Trophoblast cell (in vitro differentiated cells and primary cell): ENCODE data around the gene ERFL.

Experiments used
- DNase-seq, 2 donors: peaks; one replicate each; pipeline ENCODE4 v3.0.0-alpha.2; 2016
- H2AFZ ChIP-seq: 2 replicates; pipeline ENCODE4 v1.6.1; 2013; ENCODE audit warnings: low read length, moderate library complexity, mild to moderate bottlenecking; ENCODE audit not compliant: insufficient read depth, poor library complexity
- H2AK5ac ChIP-seq: 2 replicates; pipeline ENCODE4 v1.6.1; 2013; ENCODE audit warnings: mild to moderate bottlenecking, low read length
- H2BK120ac ChIP-seq: 2 replicates; pipeline ENCODE4 v1.6.1; 2013; ENCODE audit warnings: low read length, mild to moderate bottlenecking, moderate library complexity; ENCODE audit not compliant: insufficient read depth, poor library complexity
- H2BK12ac ChIP-seq: 2 replicates; pipeline ENCODE4 v1.6.1; 2013; ENCODE audit warnings: mild to moderate bottlenecking, low read length, moderate library complexity
- H2BK5ac ChIP-seq: 2 replicates; pipeline ENCODE4 v1.6.1; 2013; ENCODE audit warnings: low read length, low read depth, moderate library complexity, mild to moderate bottlenecking; ENCODE audit not compliant: poor library complexity
- H3K14ac ChIP-seq: 2 replicates; pipeline ENCODE4 v1.6.1; 2013; ENCODE audit warnings: mild to moderate bottlenecking, low read length
- H3K18ac ChIP-seq: 2 replicates; pipeline ENCODE4 v1.6.1; 2013; ENCODE audit warnings: mild to moderate bottlenecking, low read length
- H3K23ac ChIP-seq: 2 replicates; pipeline ENCODE4 v1.6.1; 2013; ENCODE audit warnings: low read length
- H3K27ac ChIP-seq: 2 replicates; pipeline ENCODE4 v1.5.1; 2013; ENCODE audit warnings: low read depth, mild to moderate bottlenecking, inconsistent platforms, low read length, moderate library complexity
- H3K27me3 ChIP-seq: 2 replicates; pipeline ENCODE4 v1.6.1; 2013; ENCODE audit warnings: inconsistent platforms, mild to moderate bottlenecking, low read length, moderate library complexity; ENCODE audit not compliant: insufficient read depth
- H3K36me3 ChIP-seq, 2 experiments: 1 replicate in 1 of 2; 2 replicates in 1 of 2; pipeline ENCODE4 v1.6.1; 2013; ENCODE audit warnings: low read length in 2 of 2, mild to moderate bottlenecking in 2 of 2, moderate library complexity in 1 of 2; ENCODE audit not compliant: insufficient read depth in 2 of 2, control insufficient read depth in 1 of 2
- H3K4ac ChIP-seq: 2 replicates; pipeline ENCODE4 v1.6.1; 2013; ENCODE audit warnings: low read depth, mild to moderate bottlenecking, low read length, moderate library complexity
- H3K4me1 ChIP-seq, 2 experiments: 1 replicate in 1 of 2; 2 replicates in 1 of 2; pipeline ENCODE4 v1.6.1; 2013; ENCODE audit warnings: low read length in 2 of 2, mild to moderate bottlenecking in 2 of 2, moderate library complexity in 1 of 2; ENCODE audit not compliant: insufficient read depth in 2 of 2, control insufficient read depth in 1 of 2
- H3K4me2 ChIP-seq: 2 replicates; pipeline ENCODE4 v1.6.1; 2013; ENCODE audit warnings: inconsistent platforms, mild to moderate bottlenecking, low read length, moderate library complexity
- H3K4me3 ChIP-seq: 2 replicates; pipeline ENCODE4 v1.5.1; 2013; ENCODE audit warnings: mild to moderate bottlenecking, low read depth, low read length, inconsistent platforms
- H3K79me1 ChIP-seq: one replicate; pipeline ENCODE4 v1.6.1; 2013; ENCODE audit warnings: low read length
- H3K79me2 ChIP-seq: 2 replicates; pipeline ENCODE4 v1.6.1; 2013; ENCODE audit warnings: low read length, mild to moderate bottlenecking; ENCODE audit not compliant: control insufficient read depth, insufficient read depth, poor library complexity
- H3K9ac ChIP-seq: 2 replicates; pipeline ENCODE4 v1.6.1; 2013; ENCODE audit warnings: mild to moderate bottlenecking, low read length
- H3K9me3 ChIP-seq: 2 replicates; pipeline ENCODE4 v1.6.1; 2013; ENCODE audit warnings: low read depth, mild to moderate bottlenecking, control low read depth, inconsistent platforms, low read length; ENCODE audit not compliant: insufficient read depth
- H4K12ac ChIP-seq: 2 replicates; pipeline ENCODE4 v1.6.1; 2013; ENCODE audit warnings: low read depth, mild to moderate bottlenecking, low read length, moderate library complexity
- H4K8ac ChIP-seq: 2 replicates; pipeline ENCODE4 v1.6.1; 2013; ENCODE audit warnings: low read depth, mild to moderate bottlenecking, low read length, moderate library complexity
- H4K91ac ChIP-seq: one replicate; pipeline ENCODE4 v1.6.1; 2013; ENCODE audit warnings: low read depth, mild to moderate bottlenecking, low read length, moderate library complexity
- WGBS: extraction: QIAGEN DNeasy Blood & Tissue Kit; methylation state at CpG from one replicate; pipeline ENCODE4 v1.1.7; 2013; ENCODE audit warnings: missing lambda C conversion rate; ENCODE audit not compliant: insufficient read length, insufficient coverage; ENCODE audit errors: extremely low coverage; 5-methylcytosine and 5-hydroxymethylcytosine counted together

Gene ERFL

GRCh38 chr19:41930322-41930722, 2.1 kb upstream of the ERFL start:
- Histone ChIP-seq H3K14ac (no peak overlapping the region), H4K12ac (no peak overlapping the region)
- no peak for DNase-seq

GRCh38 chr19:41929536-41930071, 1.4 kb upstream of the ERFL start:
- Histone ChIP-seq H3K4me3 (no peak overlapping the region), H2BK12ac (no peak overlapping the region), H3K4ac (no peak overlapping the region), H3K18ac (no peak overlapping the region), H3K79me2 (no peaks in the 10 kb centered on the region), H2BK120ac (no peak overlapping the region), H3K4me1 (peaks cover 0 to 5% of the 10 kb centered on the region in 2 experiments), H3K27ac (no peak overlapping the region), H4K12ac (no peak overlapping the region), H2AK5ac (no peak overlapping the region), H3K36me3 (no peaks in the 10 kb centered on the region), H3K79me1 (no peaks in the 10 kb centered on the region), H2BK5ac (no peak overlapping the region), H3K4me2 (no peak overlapping the region), H3K9me3 (peaks cover 16% of the 10 kb centered on the region), H4K8ac (no peak overlapping the region), H2AFZ (no peak overlapping the region), H3K23ac (no peak overlapping the region), H3K14ac (no peak overlapping the region), H4K91ac (no peak overlapping the region), H3K27me3 (peaks cover 82% of the 10 kb centered on the region), H3K9ac (no peak overlapping the region)
- no CpG with 5 or more reads among the region's 14 CpGs for WGBS
- no peak for DNase-seq

More at GRCh38 chr19:41930322-41930722, 2.1 kb upstream of the ERFL start:
- Histone ChIP-seq H2BK120ac (no peak overlapping the region), H3K9me3 (peaks cover 16% of the 10 kb centered on the region), H3K4me1 (peaks cover 0 to 5% of the 10 kb centered on the region in 2 experiments), H2BK5ac (no peak overlapping the region), H2AK5ac (no peak overlapping the region), H3K79me1 (no peaks in the 10 kb centered on the region), H2AFZ (no peak overlapping the region), H4K8ac (no peak overlapping the region), H3K4me3 (no peak overlapping the region), H3K27me3 (peaks cover 78% of the 10 kb centered on the region), H3K27ac (no peak overlapping the region), H3K18ac (no peak overlapping the region), H4K91ac (no peak overlapping the region), H3K9ac (no peak overlapping the region), H3K4me2 (no peak overlapping the region), H3K79me2 (no peaks in the 10 kb centered on the region), H3K4ac (no peak overlapping the region), H3K23ac (peak overlapping the region; percentile 74), H3K36me3 (no peaks in the 10 kb centered on the region), H2BK12ac (no peak overlapping the region)
- no CpG with 5 or more reads among the region's 7 CpGs for WGBS

- Histone ChIP-seq H3K4me2 (peak overlapping the region; percentile 4), H2BK12ac (no peak overlapping the region), H3K9ac (no peak overlapping the region), H2AK5ac (no peak overlapping the region), H3K9me3 (peaks cover 20% of the 10 kb centered on the region), H2BK120ac (no peak overlapping the region), H3K4me3 (peak overlapping the region; percentile 56), H3K79me1 (no peaks in the 10 kb centered on the region), H3K27me3 (peaks cover 87% of the 10 kb centered on the region), H3K27ac (no peak overlapping the region), H3K4ac (no peak overlapping the region), H3K79me2 (no peaks in the 10 kb centered on the region), H4K12ac (no peak overlapping the region), H3K18ac (no peak overlapping the region), H3K4me1 (peaks cover 0 to 5% of the 10 kb centered on the region in 2 experiments), H2AFZ (no peak overlapping the region), H3K23ac (peak overlapping the region; percentile 95), H4K91ac (no peak overlapping the region), H3K36me3 (no peaks in the 10 kb centered on the region), H3K14ac (no peak overlapping the region), H4K8ac (no peak overlapping the region), H2BK5ac (no peak overlapping the region)
- WGBS: no CpG with 5 or more reads among the region's 29 CpGs
- DNase-seq: no peak
These were observed 696 bp upstream of the ERFL start for GRCh38 chr19:41928754-41929535.

GRCh38 chr19:41927497-41928192, 604 bp downstream of the ERFL start:
- no peak overlapping the region for H3K18ac ChIP-seq
- no peak overlapping the region for H2BK5ac ChIP-seq
- H3K4me1 ChIP-seq: peaks cover 0 to 5% of the 10 kb centered on the region in 2 experiments
- H3K36me3 ChIP-seq: no peaks in the 10 kb centered on the region
- H3K79me1 ChIP-seq: no peaks in the 10 kb centered on the region
- no peak overlapping the region for H4K8ac ChIP-seq
- no peak overlapping the region for H2BK120ac ChIP-seq
- no peak overlapping the region for H3K14ac ChIP-seq
- H3K4ac ChIP-seq: no peak overlapping the region
- H3K27me3 ChIP-seq: peaks cover 83% of the 10 kb centered on the region
- no peak overlapping the region for H3K9ac ChIP-seq
- H3K27ac ChIP-seq: no peak overlapping the region
- H3K4me3 ChIP-seq: no peak overlapping the region
- peaks cover 20% of the 10 kb centered on the region for H3K9me3 ChIP-seq
- H2BK12ac ChIP-seq: no peak overlapping the region
- no peak overlapping the region for H2AFZ ChIP-seq
- peak overlapping the region; percentile 58 for H3K4me2 ChIP-seq
- H4K12ac ChIP-seq: no peak overlapping the region
- no CpG with 5 or more reads among the region's 43 CpGs for WGBS
- H4K91ac ChIP-seq: no peak overlapping the region
- no peak for DNase-seq
- no peak overlapping the region for H2AK5ac ChIP-seq
- no peaks in the 10 kb centered on the region for H3K79me2 ChIP-seq
- H3K23ac ChIP-seq: no peak overlapping the region
